Esophagus (tissue), 2 donors: ENCODE data around the gene ANAPC15. TPM values are rescaled to one million over a fixed set of nuclear protein-coding genes. Genes with fewer than 3 reads are reported as not detected.

Experiments
- H3K27ac ChIP-seq, 2 donors: one replicate each; pipeline ENCODE4 v1.5.1; 2013; ENCODE audit warnings: low read depth in 2 of 2, mild to moderate bottlenecking in 2 of 2, inconsistent platforms in 1 of 2, low read length in 1 of 2, moderate library complexity in 1 of 2
- H3K27me3 ChIP-seq, 2 donors: one replicate each; pipeline ENCODE4 v1.6.1; 2013; ENCODE audit warnings: low read length in 2 of 2, control low read depth in 1 of 2, mild to moderate bottlenecking in 1 of 2; ENCODE audit not compliant: insufficient read depth in 2 of 2, control insufficient read depth in 1 of 2
- H3K36me3 ChIP-seq, 2 donors: one replicate each; pipeline ENCODE4 v1.6.1; 2013; ENCODE audit warnings: low read length in 1 of 2; ENCODE audit not compliant: control insufficient read depth in 2 of 2, insufficient read depth in 2 of 2
- H3K4me1 ChIP-seq, 2 donors: one replicate each; pipeline ENCODE4 v1.6.1; 2013; ENCODE audit warnings: low read length in 1 of 2; ENCODE audit not compliant: control insufficient read depth in 2 of 2, insufficient read depth in 2 of 2
- H3K4me3 ChIP-seq, 2 donors: one replicate each; pipeline ENCODE4 v1.5.1; 2013; ENCODE audit warnings: low read length in 2 of 2, mild to moderate bottlenecking in 2 of 2, low read depth in 1 of 2, moderate library complexity in 1 of 2
- H3K9me3 ChIP-seq, 2 donors: one replicate each; pipeline ENCODE4 v1.6.1; 2013; ENCODE audit warnings: mild to moderate bottlenecking in 2 of 2, low read depth in 1 of 2, low read length in 1 of 2, moderate library complexity in 1 of 2; ENCODE audit not compliant: control insufficient read depth in 2 of 2, insufficient read depth in 1 of 2
- WGBS, 2 donors: extraction: QIAGEN DNeasy Blood & Tissue Kit; methylation state at CpG; one replicate each; pipeline ENCODE4 v1.1.7; 2013; 5-methylcytosine and 5-hydroxymethylcytosine counted together
- polyA plus RNA-seq, 2 donors: library from polyadenylated mRNA; stranded (reverse); fragments of 200-250 nt; gene quantifications; one replicate each; pipeline ENCODE4 v1.2.3, GENCODE V29; 2013
- donor health status: healthy with polysubstance abuse.
- donor health status: Bipolar disorder and iron deficiency.

Gene ANAPC15
- polyA plus RNA-seq, 2 donors = 46.8 to 60.0 TPM

DNA sequence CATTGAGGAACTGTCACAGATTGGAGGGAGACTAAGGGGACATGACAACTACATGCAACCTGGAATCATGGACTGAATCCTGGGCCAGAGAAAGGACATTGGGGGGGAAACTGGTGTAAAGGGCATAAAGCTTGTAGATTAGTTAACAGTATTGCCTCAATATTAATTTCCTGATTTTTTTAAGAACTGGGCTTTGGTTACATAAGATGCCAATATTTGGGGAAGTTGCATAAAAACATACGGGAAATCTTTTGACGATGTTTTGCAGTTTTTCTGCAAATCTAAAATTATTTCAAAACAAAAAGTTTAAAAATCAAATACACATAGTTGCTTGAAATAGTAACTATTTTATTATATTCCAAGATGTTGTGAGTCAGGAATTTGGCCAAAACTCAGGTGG, 20.2 kb upstream of the ANAPC15 start:
- WGBS, 2 donors = 79 to 83% methylated on average over 2 of the region's 2 CpGs
- Histone ChIP-seq H3K36me3 (no peaks in the 10 kb centered on the region), H3K4me3 (no peak overlapping the region), H3K27ac (no peak overlapping the region), H3K4me1 (peaks cover 0 to 9% of the 10 kb centered on the region in 2 donors), H3K27me3 (no peaks in the 10 kb centered on the region), H3K9me3 (no peaks in the 10 kb centered on the region)

DNA sequence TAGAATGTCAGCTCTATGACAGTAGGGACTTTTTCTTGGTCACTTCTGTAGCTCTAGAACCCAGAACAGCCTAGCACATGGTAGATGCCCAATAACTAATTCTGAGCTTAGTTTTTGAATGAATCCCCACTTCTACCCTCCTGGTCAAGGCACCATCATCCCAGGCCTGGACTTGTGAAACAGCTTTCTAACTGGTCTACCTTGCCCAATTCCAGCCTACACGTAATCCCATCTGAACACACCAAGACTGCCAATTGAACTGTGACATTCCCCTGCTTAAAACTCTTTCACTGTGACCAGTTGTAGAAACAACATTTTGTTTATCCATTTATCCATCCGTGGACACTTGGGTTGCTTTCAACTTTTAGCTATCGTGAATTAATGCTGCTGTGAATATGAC, 16.9 kb upstream of the ANAPC15 start:
- H3K9me3 ChIP-seq = no peaks in the 10 kb centered on the region
- 83 to 87% methylated on average over 3 of the region's 3 CpGs for WGBS, 2 donors

DNA sequence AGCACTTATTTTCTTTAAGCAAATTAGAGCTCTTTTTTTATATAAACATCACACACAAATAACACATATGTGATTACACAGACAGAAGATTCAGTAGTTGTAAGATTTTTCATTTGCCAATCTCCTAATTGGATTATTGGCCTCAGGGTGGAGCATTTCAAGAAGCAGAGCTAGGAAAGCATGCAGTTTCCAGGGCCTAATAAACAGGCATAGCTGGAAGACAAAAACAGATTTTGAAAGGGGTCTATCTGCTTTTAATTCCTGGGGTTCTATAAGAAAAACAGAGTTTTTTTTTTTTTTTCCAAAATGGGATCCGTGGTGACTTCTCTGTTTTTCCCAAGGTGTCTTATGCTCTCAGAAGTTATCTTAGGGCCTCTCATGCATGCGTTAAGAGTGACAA, 15.4 kb upstream of the ANAPC15 start:
- 71 to 72% methylated on average over 2 of the region's 2 CpGs for WGBS, 2 donors

More for the DNA sequence above, 16.9 kb upstream of the ANAPC15 start:
- Histone ChIP-seq H3K36me3 (no peaks in the 10 kb centered on the region), H3K4me1 (no peaks in the 10 kb centered on the region), H3K4me3 (no peak overlapping the region), H3K27ac (no peak overlapping the region), H3K27me3 (no peaks in the 10 kb centered on the region)

GRCh38 chr11:72125956-72126355, 13.5 kb upstream of the ANAPC15 start:
- WGBS, 2 donors = 35 to 36% methylated on average over 1 of the region's 1 CpG
- Histone ChIP-seq H3K27ac (no peak overlapping the region), H3K27me3 (no peaks in the 10 kb centered on the region), H3K9me3 (no peaks in the 10 kb centered on the region), H3K36me3 (no peaks in the 10 kb centered on the region), H3K4me3 (no peak overlapping the region), H3K4me1 (peaks cover 0 to 10% of the 10 kb centered on the region in 2 donors)

More for the DNA sequence above, 15.4 kb upstream of the ANAPC15 start:
- Histone ChIP-seq H3K36me3 (no peaks in the 10 kb centered on the region), H3K9me3 (no peaks in the 10 kb centered on the region), H3K4me3 (no peak overlapping the region), H3K27me3 (no peaks in the 10 kb centered on the region), H3K27ac (no peak overlapping the region), H3K4me1 (peaks cover 0 to 10% of the 10 kb centered on the region in 2 donors)

DNA sequence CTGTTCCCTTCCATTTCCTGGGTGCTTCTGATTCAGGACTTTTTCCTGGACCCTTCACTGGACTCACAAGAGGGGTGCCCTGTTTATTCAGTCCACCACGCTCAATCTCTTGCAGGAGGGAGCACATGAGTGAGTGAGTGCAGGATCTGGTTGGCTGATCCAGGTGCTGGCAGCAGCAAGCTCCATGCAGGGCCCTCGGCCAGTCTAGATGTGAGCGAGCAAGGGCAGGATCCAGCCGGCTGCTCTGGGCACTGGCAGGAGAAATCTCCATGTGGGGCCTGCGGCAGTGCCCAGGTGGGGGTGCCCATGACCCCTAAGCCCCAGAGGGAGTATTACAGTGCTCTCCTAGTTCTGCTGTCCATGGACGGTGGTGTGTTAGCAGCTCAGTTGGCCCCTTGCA, 11.6 kb upstream of the ANAPC15 start:
- no peaks in the 10 kb centered on the region for H3K27me3 ChIP-seq
- H3K4me1 ChIP-seq = peaks cover 0 to 10% of the 10 kb centered on the region in 2 donors
- no peaks in the 10 kb centered on the region for H3K9me3 ChIP-seq
- H3K27ac ChIP-seq = no peak overlapping the region
- H3K36me3 ChIP-seq = no peaks in the 10 kb centered on the region
- WGBS, 2 donors = 63 to 68% methylated on average over 6 of the region's 6 CpGs
- H3K4me3 ChIP-seq = no peak overlapping the region

DNA sequence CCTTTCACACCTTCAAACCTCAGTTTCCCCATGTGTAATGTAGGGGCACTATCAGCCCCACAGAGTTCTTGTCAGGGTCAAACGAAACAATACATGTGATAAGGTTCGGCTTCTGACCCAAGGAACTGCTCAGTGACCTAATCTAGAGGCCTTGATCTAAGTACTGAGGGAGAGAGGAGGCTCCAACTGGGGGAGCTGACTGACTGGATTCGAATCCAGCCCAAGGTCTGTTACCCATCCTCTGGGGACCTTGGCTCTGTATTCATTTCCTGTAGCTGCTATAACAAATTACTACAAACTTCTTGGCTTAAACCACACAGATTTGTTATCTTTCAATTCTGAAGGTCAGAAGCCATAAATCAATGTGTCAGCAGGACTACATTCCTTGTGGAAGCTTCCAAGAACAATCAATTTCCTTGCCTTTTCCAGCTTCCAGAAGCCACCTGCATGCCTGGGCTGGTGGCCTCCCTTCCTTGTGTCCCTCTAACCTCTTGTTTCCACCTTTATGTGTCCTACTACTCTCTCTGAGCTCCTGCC, 10.7 kb upstream of the ANAPC15 start:
- Histone ChIP-seq H3K36me3 (no peaks in the 10 kb centered on the region), H3K27me3 (no peaks in the 10 kb centered on the region), H3K9me3 (no peaks in the 10 kb centered on the region), H3K4me1 (peaks cover 0 to 10% of the 10 kb centered on the region in 2 donors), H3K4me3 (no peak overlapping the region), H3K27ac (no peak overlapping the region)
- 64 to 71% methylated on average over 3 of the region's 3 CpGs for WGBS, 2 donors

DNA sequence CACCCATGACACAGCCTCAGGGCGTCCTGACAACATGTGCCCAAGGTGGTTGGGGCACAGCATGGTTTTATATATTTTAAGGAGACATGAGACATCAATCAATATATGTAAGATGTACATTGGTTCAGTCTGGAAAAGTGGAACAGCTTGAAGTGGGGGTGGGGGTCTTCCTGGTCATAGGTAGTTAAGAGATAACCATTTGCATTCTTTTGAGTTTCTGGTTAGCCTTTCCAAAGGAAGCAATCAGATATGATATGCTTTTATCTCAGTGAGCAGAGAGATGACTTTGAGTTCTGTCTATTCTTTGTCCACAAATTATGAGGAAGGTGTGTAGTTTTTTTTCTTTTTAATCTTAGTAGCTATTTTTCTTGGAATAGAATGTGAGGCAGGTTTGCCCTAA, 10.1 kb upstream of the ANAPC15 start:
- peaks cover 0 to 10% of the 10 kb centered on the region in 2 donors for H3K4me1 ChIP-seq
- no peaks in the 10 kb centered on the region for H3K36me3 ChIP-seq
- H3K27me3 ChIP-seq = no peaks in the 10 kb centered on the region
- no peak overlapping the region for H3K27ac ChIP-seq
- no peak overlapping the region for H3K4me3 ChIP-seq
- WGBS, 2 donors = 84 to 89% methylated on average over 1 of the region's 1 CpG
- H3K9me3 ChIP-seq = no peaks in the 10 kb centered on the region

- Histone ChIP-seq H3K4me1 (peaks cover 0 to 10% of the 10 kb centered on the region in 2 donors), H3K27ac (no peak overlapping the region), H3K27me3 (no peaks in the 10 kb centered on the region), H3K9me3 (no peaks in the 10 kb centered on the region), H3K36me3 (no peaks in the 10 kb centered on the region), H3K4me3 (no peak overlapping the region)
- WGBS, 2 donors = 74 to 75% methylated on average over 2 of the region's 2 CpGs
Observed at GRCh38 chr11:72120930-72121329, 8.4 kb upstream of the ANAPC15 start.

DNA sequence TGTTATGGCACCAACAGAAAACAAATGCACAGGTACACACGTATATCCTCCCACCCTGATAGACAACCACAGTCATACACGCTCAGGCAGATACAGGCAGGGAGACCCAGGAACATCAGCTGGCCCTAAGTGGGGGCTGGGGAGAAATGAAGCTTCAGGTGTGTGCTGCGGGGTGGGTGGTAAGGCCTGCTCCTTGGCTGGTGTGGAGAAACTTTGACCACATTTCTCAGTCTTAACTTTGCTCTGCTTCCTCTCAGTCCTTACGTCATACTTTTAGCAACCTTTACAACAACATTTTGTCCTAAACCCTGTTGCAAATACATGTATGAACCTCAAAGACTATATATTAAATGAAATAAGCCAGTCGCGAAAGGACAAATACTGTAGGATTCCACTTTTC, 6.7 kb upstream of the ANAPC15 start:
- Histone ChIP-seq H3K4me3 (no peak overlapping the region), H3K9me3 (no peaks in the 10 kb centered on the region), H3K36me3 (no peaks in the 10 kb centered on the region), H3K27ac (no peak overlapping the region), H3K4me1 (peaks cover 0 to 8% of the 10 kb centered on the region in 2 donors), H3K27me3 (no peaks in the 10 kb centered on the region)
- WGBS, 2 donors = 76 to 82% methylated on average over 6 of the region's 6 CpGs

DNA sequence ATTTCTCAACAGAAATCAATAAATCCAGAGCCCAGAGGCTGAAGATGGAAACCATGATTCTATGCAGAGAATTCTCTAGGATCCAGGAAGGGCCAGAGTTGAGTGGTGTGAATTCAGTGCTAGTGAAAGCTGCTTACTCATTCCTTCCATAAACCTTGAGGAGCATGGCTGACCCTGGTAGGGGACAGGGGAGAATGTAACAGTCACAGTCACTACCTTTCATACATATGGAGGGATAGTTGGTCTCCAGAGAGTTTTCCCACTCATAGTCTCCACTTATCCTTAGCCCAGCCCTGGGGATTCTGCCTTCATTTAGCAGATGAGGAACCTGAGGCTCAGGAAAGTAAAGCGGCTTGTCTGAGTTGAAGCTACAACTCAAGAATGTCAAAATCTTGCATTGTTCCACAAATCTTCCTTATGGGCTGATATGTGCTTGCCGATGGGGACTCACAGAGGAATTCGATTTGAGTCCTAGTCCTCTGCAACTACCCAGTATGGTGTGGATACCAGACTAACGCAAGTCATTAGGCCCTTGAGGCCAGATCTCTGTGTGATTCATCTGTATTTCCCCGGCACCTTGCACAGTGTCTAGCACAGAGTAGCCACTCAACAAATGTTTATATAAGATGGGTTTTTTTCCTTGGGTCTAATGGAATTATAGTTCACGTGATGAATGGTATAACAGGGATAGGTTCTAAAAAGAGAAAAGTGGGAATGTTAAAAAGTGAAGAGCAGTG, 3.7 kb upstream of the ANAPC15 start:
- Histone ChIP-seq H3K27me3 (no peaks in the 10 kb centered on the region), H3K36me3 (no peaks in the 10 kb centered on the region), H3K4me3 (no peak overlapping the region), H3K27ac (no peak overlapping the region), H3K4me1 (no peaks in the 10 kb centered on the region), H3K9me3 (no peaks in the 10 kb centered on the region)
- WGBS, 2 donors = 91 to 94% methylated on average over 6 of the region's 6 CpGs
